ENCODE data around the gene RTBDN.
A peak's percentile ranks its signal among the peaks of the same experiment; 100 is the strongest.

The RTBDN gene

GRCh38 chr19:12834566-12834943 is at the start of gene RTBDN:
TSS of gene RTBDN (minus strand) at chr19:12834579. CDS start at chr19:12829979, 4,600 bp downstream.
- peak within 1 kb of the TSS; percentile 24 for H3K4me3 ChIP-seq (ENCODE audit: low read depth, low read length)
- no peak for TF ChIP-seq CTCF (IDR thresholded peaks at IDR 0.05; ENCODE audit: borderline replicate concordance, insufficient read depth, low read depth, low read length)

- TF ChIP-seq CTCF (IDR thresholded peaks at IDR 0.05; ENCODE audit: borderline replicate concordance, insufficient read depth, low read depth, low read length): no peak
- no peak overlapping the region for H3K4me3 ChIP-seq (ENCODE audit: low read depth, low read length)
These were observed 48.2 kb upstream of the RTBDN start for GRCh38 chr19:12882589-12882988.

GRCh38 chr19:12881172-12881808 is 46.9 kb upstream of the RTBDN start, which contains the start of gene DNASE2:
TSS of gene DNASE2 (minus strand) at chr19:12881449. CDS start at chr19:12881375, 74 bp downstream.
- no peak for TF ChIP-seq CTCF (IDR thresholded peaks at IDR 0.05; ENCODE audit: borderline replicate concordance, insufficient read depth, low read depth, low read length)
- H3K4me3 ChIP-seq (ENCODE audit: low read depth, low read length): peak within 1 kb of the TSS; percentile 62

GRCh38 chr19:12880551-12881171 is 46.3 kb upstream of the RTBDN start:
- H3K4me3 ChIP-seq (ENCODE audit: low read depth, low read length): peak overlapping the region; percentile 62
- no peak for TF ChIP-seq CTCF (IDR thresholded peaks at IDR 0.05; ENCODE audit: borderline replicate concordance, insufficient read depth, low read depth, low read length)

- H3K4me3 ChIP-seq (ENCODE audit: low read depth, low read length): no peak overlapping the region
- no peak for TF ChIP-seq CTCF (IDR thresholded peaks at IDR 0.05; ENCODE audit: borderline replicate concordance, insufficient read depth, low read depth, low read length)
These were observed 40.7 kb upstream of the RTBDN start for GRCh38 chr19:12875086-12875485.

GRCh38 chr19:12873891-12874745 is 39.7 kb upstream of the RTBDN start:
- H3K4me3 ChIP-seq (ENCODE audit: low read depth, low read length): no peak overlapping the region
- TF ChIP-seq CTCF (IDR thresholded peaks at IDR 0.05; ENCODE audit: borderline replicate concordance, insufficient read depth, low read depth, low read length): no peak
